Skeletal muscle tissue (tissue), 4 donors: ENCODE data around the gene OSBPL5. TPM values are rescaled to one million over a fixed set of nuclear protein-coding genes. Genes with fewer than 3 reads are reported as not detected.

Experiments
- H3K27ac ChIP-seq: one replicate; pipeline ENCODE4 v1.7.0; 2013; ENCODE audit warnings: mild to moderate bottlenecking, low read depth, low read length, inconsistent platforms
- H3K27me3 ChIP-seq, 3 donors: one replicate each; pipeline ENCODE4 v1.7.0; 2013; ENCODE audit warnings: low read length in 3 of 3; ENCODE audit not compliant: control insufficient read depth in 3 of 3, insufficient read depth in 3 of 3
- H3K36me3 ChIP-seq, 3 donors: one replicate each; pipeline ENCODE4 v1.7.0; 2013; ENCODE audit warnings: low read length in 3 of 3; ENCODE audit not compliant: control insufficient read depth in 3 of 3, insufficient read depth in 3 of 3
- H3K4me1 ChIP-seq, 3 donors: one replicate each; pipeline ENCODE4 v1.7.0; 2013; ENCODE audit warnings: low read length in 3 of 3, mild to moderate bottlenecking in 3 of 3; ENCODE audit not compliant: control insufficient read depth in 3 of 3, insufficient read depth in 3 of 3
- H3K4me3 ChIP-seq, 3 donors: one replicate each; pipeline ENCODE4 v1.7.0; 2013; ENCODE audit warnings: low read length in 3 of 3
- H3K9ac ChIP-seq, 3 donors: one replicate each; pipeline ENCODE4 v1.7.0; 2013; ENCODE audit warnings: low read length in 3 of 3, mild to moderate bottlenecking in 3 of 3, moderate library complexity in 2 of 3, low read depth in 1 of 3
- H3K9me3 ChIP-seq, 3 donors: one replicate each; pipeline ENCODE4 v1.7.0; 2013; ENCODE audit warnings: low read length in 3 of 3; ENCODE audit not compliant: control insufficient read depth in 3 of 3
- total RNA-seq: library from RNA; depleted of rRNA; stranded (reverse); fragments of >200 nt; gene quantifications from one replicate; pipeline ENCODE4 v1.2.3, GENCODE V29; 2014
- donor health status: Osteomylitis.

Gene OSBPL5
- total RNA-seq, 1 donor from 2014 or later: 19.3 TPM

GRCh38 chr11:3143136-3143880 lies 21.8 kb downstream of the OSBPL5 start:
- H3K36me3 ChIP-seq: peaks cover 0 to 2% (median 0%) of the 10 kb centered on the region in 3 donors
- H3K27ac ChIP-seq: no peak overlapping the region
- no peak overlapping the region for H3K9ac ChIP-seq
- no peaks in the 10 kb centered on the region for H3K9me3 ChIP-seq
- peaks cover 17 to 33% (median 25%) of the 10 kb centered on the region in 3 donors for H3K4me1 ChIP-seq
- no peak overlapping the region for H3K4me3 ChIP-seq
- no peaks in the 10 kb centered on the region for H3K27me3 ChIP-seq

- H3K27ac ChIP-seq: no peak overlapping the region
- no peak overlapping the region for H3K4me3 ChIP-seq
- H3K36me3 ChIP-seq: peaks cover 0 to 2% (median 0%) of the 10 kb centered on the region in 3 donors
- H3K9me3 ChIP-seq: no peaks in the 10 kb centered on the region
- H3K27me3 ChIP-seq: no peaks in the 10 kb centered on the region
- H3K4me1 ChIP-seq: peaks cover 0 to 20% (median 18%) of the 10 kb centered on the region in 3 donors
- no peak overlapping the region for H3K9ac ChIP-seq
Measured at GRCh38 chr11:3140291-3140603, 24.9 kb downstream of the OSBPL5 start.

- H3K4me1 ChIP-seq: peaks cover 0 to 21% (median 20%) of the 10 kb centered on the region in 3 donors
- peaks cover 0 to 2% (median 0%) of the 10 kb centered on the region in 3 donors for H3K36me3 ChIP-seq
- no peak overlapping the region for H3K4me3 ChIP-seq
- no peaks in the 10 kb centered on the region for H3K9me3 ChIP-seq
- no peak overlapping the region for H3K27ac ChIP-seq
- H3K9ac ChIP-seq: no peak overlapping the region
- H3K27me3 ChIP-seq: no peaks in the 10 kb centered on the region
Measured at GRCh38 chr11:3139481-3140290, 25.4 kb downstream of the OSBPL5 start.

GRCh38 chr11:3139086-3139440 lies 26.0 kb downstream of the OSBPL5 start:
- peaks cover 0 to 21% (median 20%) of the 10 kb centered on the region in 3 donors for H3K4me1 ChIP-seq
- H3K9me3 ChIP-seq: no peaks in the 10 kb centered on the region
- H3K36me3 ChIP-seq: peaks cover 0 to 2% (median 0%) of the 10 kb centered on the region in 3 donors
- no peak overlapping the region for H3K27ac ChIP-seq
- no peaks in the 10 kb centered on the region for H3K27me3 ChIP-seq
- H3K9ac ChIP-seq: no peak overlapping the region
- no peak overlapping the region for H3K4me3 ChIP-seq

- H3K27me3 ChIP-seq: no peaks in the 10 kb centered on the region
- H3K27ac ChIP-seq: no peak overlapping the region
- H3K36me3 ChIP-seq: peaks cover 0 to 2% (median 0%) of the 10 kb centered on the region in 3 donors
- H3K9me3 ChIP-seq: no peaks in the 10 kb centered on the region
- peaks cover 0 to 21% (median 20%) of the 10 kb centered on the region in 3 donors for H3K4me1 ChIP-seq
- H3K4me3 ChIP-seq: no peak overlapping the region
- no peak overlapping the region for H3K9ac ChIP-seq
Measured at GRCh38 chr11:3138178-3139085, 26.7 kb downstream of the OSBPL5 start.

- no peak overlapping the region for H3K9ac ChIP-seq
- H3K27ac ChIP-seq: no peak overlapping the region
- H3K36me3 ChIP-seq: no peaks in the 10 kb centered on the region
- no peaks in the 10 kb centered on the region for H3K27me3 ChIP-seq
- H3K4me3 ChIP-seq: no peak overlapping the region
- H3K4me1 ChIP-seq: peaks cover 0 to 21% (median 20%) of the 10 kb centered on the region in 3 donors
- no peaks in the 10 kb centered on the region for H3K9me3 ChIP-seq
Measured at GRCh38 chr11:3137486-3138177, 27.5 kb downstream of the OSBPL5 start.

GRCh38 chr11:3136546-3137455 lies 28.3 kb downstream of the OSBPL5 start:
- H3K4me3 ChIP-seq: no peak overlapping the region
- H3K27me3 ChIP-seq: no peaks in the 10 kb centered on the region
- no peaks in the 10 kb centered on the region for H3K36me3 ChIP-seq
- H3K9ac ChIP-seq: no peak overlapping the region
- H3K9me3 ChIP-seq: no peaks in the 10 kb centered on the region
- H3K4me1 ChIP-seq: peaks cover 0 to 21% (median 20%) of the 10 kb centered on the region in 3 donors
- no peak overlapping the region for H3K27ac ChIP-seq

- Histone ChIP-seq H3K4me3 (no peak overlapping the region), H3K36me3 (no peaks in the 10 kb centered on the region), H3K27me3 (no peaks in the 10 kb centered on the region), H3K9ac (no peak overlapping the region), H3K9me3 (no peaks in the 10 kb centered on the region), H3K4me1 (peaks cover 0 to 23% (median 23%) of the 10 kb centered on the region in 3 donors), H3K27ac (no peak overlapping the region)
Measured at GRCh38 chr11:3135481-3136440, 29.3 kb downstream of the OSBPL5 start.
